HCT116 (cell line): ENCODE results near the gene MEI1.

ENCODE experiments used
- JUND ChIP-seq: IDR thresholded peaks from 2 replicates; pipeline ENCODE4 v1.6.1; 2012
- POLR2AphosphoS5 ChIP-seq: IDR thresholded peaks from 2 replicates; pipeline ENCODE4 v1.6.1; 2011; ENCODE audit warnings: mild to moderate bottlenecking, low read depth, low read length, moderate library complexity
- TF ChIP-seq, protein P1 (sequence below), 3 experiments: fragments of 200-600 bp in 1 of 3; sonication (generic) in 1 of 3; IDR thresholded peaks in 2 of 3; conservative IDR thresholded peaks in 1 of 3; 2 replicates each; pipeline ENCODE4 v1.5.1; 2012 to 2017; ENCODE audit warnings: low read depth in 2 of 3, low read length in 2 of 3, antibody characterized with exemption in 1 of 3, borderline replicate concordance in 1 of 3, control low read depth in 1 of 3, mild to moderate bottlenecking in 1 of 3, mixed read lengths in 1 of 3, mixed run types in 1 of 3, moderate library complexity in 1 of 3; ENCODE audit not compliant: insufficient read depth in 1 of 3

DNA sequence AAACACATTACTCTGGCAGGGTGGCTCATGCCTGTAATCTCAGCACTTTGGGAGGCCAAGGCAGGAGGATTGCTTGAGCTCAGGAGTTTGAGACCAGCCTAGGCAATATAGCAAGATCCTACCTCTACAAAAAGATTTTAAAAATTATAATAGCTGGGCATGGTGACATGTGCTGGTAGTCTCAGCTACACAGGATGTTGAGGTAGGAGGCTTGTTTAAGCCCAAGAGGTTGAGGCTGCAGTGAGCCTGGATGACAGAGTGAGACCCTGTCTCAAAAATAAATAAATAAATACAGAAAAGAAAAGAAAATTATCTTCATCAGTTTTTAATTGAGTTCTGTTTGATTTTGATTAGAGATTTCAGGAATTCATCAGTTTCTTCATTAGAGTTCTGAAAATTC, 106.3 kb downstream of the MEI1 start:
- TF ChIP-seq POLR2AphosphoS5 (no peak), JUND (no peak)
- TF ChIP-seq, protein P1, sequence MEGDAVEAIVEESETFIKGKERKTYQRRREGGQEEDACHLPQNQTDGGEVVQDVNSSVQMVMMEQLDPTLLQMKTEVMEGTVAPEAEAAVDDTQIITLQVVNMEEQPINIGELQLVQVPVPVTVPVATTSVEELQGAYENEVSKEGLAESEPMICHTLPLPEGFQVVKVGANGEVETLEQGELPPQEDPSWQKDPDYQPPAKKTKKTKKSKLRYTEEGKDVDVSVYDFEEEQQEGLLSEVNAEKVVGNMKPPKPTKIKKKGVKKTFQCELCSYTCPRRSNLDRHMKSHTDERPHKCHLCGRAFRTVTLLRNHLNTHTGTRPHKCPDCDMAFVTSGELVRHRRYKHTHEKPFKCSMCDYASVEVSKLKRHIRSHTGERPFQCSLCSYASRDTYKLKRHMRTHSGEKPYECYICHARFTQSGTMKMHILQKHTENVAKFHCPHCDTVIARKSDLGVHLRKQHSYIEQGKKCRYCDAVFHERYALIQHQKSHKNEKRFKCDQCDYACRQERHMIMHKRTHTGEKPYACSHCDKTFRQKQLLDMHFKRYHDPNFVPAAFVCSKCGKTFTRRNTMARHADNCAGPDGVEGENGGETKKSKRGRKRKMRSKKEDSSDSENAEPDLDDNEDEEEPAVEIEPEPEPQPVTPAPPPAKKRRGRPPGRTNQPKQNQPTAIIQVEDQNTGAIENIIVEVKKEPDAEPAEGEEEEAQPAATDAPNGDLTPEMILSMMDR (IDR thresholded peaks at IDR 0.05 in 2 of 3, conservative IDR thresholded peaks at IDR 0.05 in 1 of 3; ENCODE audit: borderline replicate concordance in 1 of 3, insufficient read depth in 1 of 3, low read depth in 2 of 3, low read length in 2 of 3) = no peak
